Measurements from ENCODE around the gene AKT1. TPM values are rescaled to one million over a fixed set of nuclear protein-coding genes. Genes with fewer than 3 reads are reported as not detected.

AKT1 gene
- total and polyA plus RNA-seq, 12 donors = 95.7 to 152 (median 137) TPM

GRCh38 chr14:104726600-104727451 is 68.7 kb downstream of the AKT1 start:
- intact Hi-C loops (cut with DNase I) = loop anchor here in 3 of 10 donors (10.0 kb wide), 1 partner anchor 142 kb away; no protein-coding TSS in a partner anchor
- no peaks in the 10 kb centered on the region for H3K36me3 ChIP-seq
- 52 to 59% methylated on average over 21 of the region's 21 CpGs for WGBS, 2 donors
- H3K4me3 ChIP-seq = no peak overlapping the region
- no peak for TF ChIP-seq CTCF (IDR thresholded peaks at IDR 0.05)
- H3K27me3 ChIP-seq = no peaks in the 10 kb centered on the region
- H3K4me1 ChIP-seq = peaks cover 30 to 87% (median 50%) of the 10 kb centered on the region in 9 donors
- H3K9me3 ChIP-seq = no peaks in the 10 kb centered on the region
- ATAC-seq (no peak), DNase-seq (no peak)
- peak overlapping the region in 8 of 10 donors; percentile 23 to 95 (median 88) for H3K27ac ChIP-seq

GRCh38 chr14:104725772-104726548 is 69.6 kb downstream of the AKT1 start:
- intact Hi-C loops (cut with DNase I) = loop anchor here in 3 of 10 donors (10.0 kb wide), 1 partner anchor 141 kb away; no protein-coding TSS in a partner anchor
- Histone ChIP-seq H3K27me3 (no peaks in the 10 kb centered on the region), H3K4me3 (peak overlapping the region in 8 of 10 donors; percentile 70 to 84 (median 73))

GRCh38 chr14:104724981-104725771 is 70.4 kb downstream of the AKT1 start:
- Histone ChIP-seq H3K4me1 (peaks cover 23 to 77% (median 47%) of the 10 kb centered on the region in 9 donors), H3K9me3 (no peaks in the 10 kb centered on the region), H3K4me3 (peak overlapping the region; percentile 34 to 84 (median 73)), H3K36me3 (peaks cover 0 to 4% (median 0%) of the 10 kb centered on the region in 9 donors), H3K27ac (peak overlapping the region; percentile 85 to 98 (median 90)), H3K27me3 (no peaks in the 10 kb centered on the region)
- peak; percentile 65 to 76 for DNase-seq
- peak in 7 of 9 donors; percentile 18 to 51 (median 23) for TF ChIP-seq CTCF (IDR thresholded peaks at IDR 0.05)
- intact Hi-C loops (cut with DNase I) = loop anchor here in 3 of 10 donors (10.0 kb wide), 1 partner anchor 140 kb away; no protein-coding TSS in a partner anchor
- peak; percentile 21 to 71 (median 66) for ATAC-seq
- WGBS, 2 donors = 16 to 18% methylated on average over 24 of the region's 24 CpGs

More at GRCh38 chr14:104725772-104726548, 69.6 kb downstream of the AKT1 start:
- Histone ChIP-seq H3K9me3 (no peaks in the 10 kb centered on the region), H3K4me1 (peaks cover 24 to 84% (median 47%) of the 10 kb centered on the region in 9 donors), H3K27ac (peak overlapping the region; percentile 31 to 98 (median 90)), H3K36me3 (peaks cover 0 to 4% (median 0%) of the 10 kb centered on the region in 9 donors)
- 60 to 64% methylated on average over 25 of the region's 25 CpGs for WGBS, 2 donors
- peak in 1 of 9 donors; percentile 18 for TF ChIP-seq CTCF (IDR thresholded peaks at IDR 0.05)
- ATAC-seq = peak in 3 of 8 donors; percentile 0 to 4 (median 1)
- no peak for DNase-seq

Data from heart right ventricle (tissue), 16 donors.